ENCODE results near the gene ZNF280D. TPM values are rescaled to one million over a fixed set of nuclear protein-coding genes. Genes with fewer than 3 reads are reported as not detected.

The ZNF280D gene
- total and polyA plus RNA-seq, 12 donors: 16.9 to 67.5 (median 46.1) TPM

GRCh38 chr15:56678571-56678970, 54.7 kb downstream of the ZNF280D start:
- Histone ChIP-seq H3K36me3 (replicated peaks in 1 of 2) (no peaks in the 10 kb centered on the region), H3K27me3 (no peaks in the 10 kb centered on the region), H3K9me3 (replicated peaks in 1 of 3) (peaks cover 0 to 5% (median 0%) of the 10 kb centered on the region in 3 donors), H3K27ac (no peak overlapping the region), H3K4me3 (no peak overlapping the region), H3K4me1 (replicated peaks in 1 of 2) (no peaks in the 10 kb centered on the region)
- no peak for DNase-seq
- 95 to 98% (median 96%) methylated on average over 4 of the region's 4 CpGs for WGBS, 4 donors
- intact Hi-C loops (cut with DNase I): no loop called here
- TF ChIP-seq POLR2A (IDR thresholded peaks at IDR 0.05) (no peak), CTCF (IDR thresholded peaks at IDR 0.05) (no peak)

- Histone ChIP-seq H3K4me3 (no peak overlapping the region), H3K4me1 (replicated peaks in 1 of 2) (peaks cover 0 to 9% of the 10 kb centered on the region in 2 donors), H3K27me3 (no peaks in the 10 kb centered on the region), H3K27ac (no peak overlapping the region), H3K9me3 (replicated peaks in 1 of 3) (peaks cover 0 to 5% (median 0%) of the 10 kb centered on the region in 3 donors), H3K36me3 (replicated peaks in 1 of 2) (no peaks in the 10 kb centered on the region)
- DNase-seq: no peak
- TF ChIP-seq POLR2A (IDR thresholded peaks at IDR 0.05) (no peak), CTCF (IDR thresholded peaks at IDR 0.05) (no peak)
- WGBS, 4 donors: 89 to 100% (median 99%) methylated on average over 1 of the region's 1 CpG
- intact Hi-C loops (cut with DNase I): no loop called here
Observed at GRCh38 chr15:56677271-56677670, 56.0 kb downstream of the ZNF280D start.

GRCh38 chr15:56675930-56676329, 57.4 kb downstream of the ZNF280D start:
- Histone ChIP-seq H3K27me3 (no peaks in the 10 kb centered on the region), H3K9me3 (replicated peaks in 1 of 3) (no peaks in the 10 kb centered on the region), H3K36me3 (replicated peaks in 1 of 2) (no peaks in the 10 kb centered on the region), H3K4me1 (replicated peaks in 1 of 2) (peaks cover 0 to 10% of the 10 kb centered on the region in 2 donors), H3K27ac (no peak overlapping the region), H3K4me3 (no peak overlapping the region)
- 53 to 65% (median 62%) methylated on average over 1 of the region's 1 CpG for WGBS, 4 donors
- no peak for DNase-seq
- intact Hi-C loops (cut with DNase I): no loop called here
- TF ChIP-seq POLR2A (IDR thresholded peaks at IDR 0.05) (no peak), CTCF (IDR thresholded peaks at IDR 0.05) (no peak)

- no peaks in the 10 kb centered on the region for H3K36me3 ChIP-seq (replicated peaks in 1 of 2)
- no peaks in the 10 kb centered on the region for H3K9me3 ChIP-seq (replicated peaks in 1 of 3)
- intact Hi-C loops (cut with DNase I): no loop called here
- TF ChIP-seq CTCF (IDR thresholded peaks at IDR 0.05) (no peak), POLR2A (IDR thresholded peaks at IDR 0.05) (no peak)
- no peaks in the 10 kb centered on the region for H3K27me3 ChIP-seq
- DNase-seq: no peak
- H3K27ac ChIP-seq: no peak overlapping the region
- no peak overlapping the region for H3K4me3 ChIP-seq
- peaks cover 0 to 10% of the 10 kb centered on the region in 2 donors for H3K4me1 ChIP-seq (replicated peaks in 1 of 2)
Observed at GRCh38 chr15:56674857-56675256, 58.5 kb downstream of the ZNF280D start.

Measured in adrenal gland (tissue), 12 donors.